ENCODE data around the gene NGRN.
A peak's percentile ranks its signal among the peaks of the same experiment; 100 is the strongest.
"Not testable (repeated sequence)": the region's sequence is repeated elsewhere in the genome, so short reads cannot be mapped to it uniquely, and the experiment has no call there.

NGRN gene

DNA sequence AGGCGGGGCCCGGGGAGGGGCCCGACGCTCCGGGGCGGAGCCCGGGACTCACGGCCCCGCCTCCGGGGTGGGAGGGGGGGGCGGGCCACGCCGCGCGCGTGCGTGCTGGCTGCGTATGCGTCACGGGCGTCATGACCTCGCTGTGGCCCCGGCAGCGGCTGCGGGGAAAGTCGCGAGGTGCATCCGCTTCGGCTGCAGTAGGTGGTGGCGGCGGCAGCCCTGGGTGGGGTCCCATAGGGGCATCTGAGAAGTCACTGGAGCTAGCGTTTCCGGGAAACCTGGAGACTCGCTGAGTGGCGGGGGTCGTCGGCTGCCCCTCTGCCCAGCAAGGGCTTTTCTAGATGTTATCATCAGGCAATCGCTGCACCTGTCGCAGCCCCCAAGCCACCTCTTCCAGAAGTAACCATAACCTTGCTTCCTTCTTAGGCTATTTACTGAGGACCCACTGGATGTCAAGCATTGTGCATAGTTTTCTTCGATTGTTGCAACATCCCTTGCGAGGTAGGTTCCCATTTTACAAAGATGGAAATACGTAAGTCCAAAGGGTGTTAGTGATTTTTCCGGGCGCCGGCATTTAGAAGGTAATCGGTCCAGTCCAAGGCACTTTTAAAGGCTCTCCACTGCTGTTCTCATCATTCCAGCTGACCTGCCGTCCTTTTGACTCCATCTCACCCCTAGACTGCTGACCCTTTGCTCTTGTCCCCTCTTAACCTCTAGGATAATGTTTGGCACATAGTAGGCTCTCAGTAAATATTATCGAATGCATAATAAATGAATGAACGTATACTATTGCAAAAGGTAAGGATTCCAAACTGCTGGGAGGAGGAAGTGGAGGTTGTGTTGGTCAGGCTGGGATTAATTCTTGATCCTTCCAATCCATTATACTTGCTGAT lies 31.1 kb upstream of the NGRN start, which contains the start of gene GDPGP1:
TSS of gene GDPGP1 (plus strand) at position 114 of the 893 bp plus-strand sequence. CDS start 6,700 bp downstream, outside the sequence.
- no peak for DNase-seq (ENCODE audit: low spot score)

DNA sequence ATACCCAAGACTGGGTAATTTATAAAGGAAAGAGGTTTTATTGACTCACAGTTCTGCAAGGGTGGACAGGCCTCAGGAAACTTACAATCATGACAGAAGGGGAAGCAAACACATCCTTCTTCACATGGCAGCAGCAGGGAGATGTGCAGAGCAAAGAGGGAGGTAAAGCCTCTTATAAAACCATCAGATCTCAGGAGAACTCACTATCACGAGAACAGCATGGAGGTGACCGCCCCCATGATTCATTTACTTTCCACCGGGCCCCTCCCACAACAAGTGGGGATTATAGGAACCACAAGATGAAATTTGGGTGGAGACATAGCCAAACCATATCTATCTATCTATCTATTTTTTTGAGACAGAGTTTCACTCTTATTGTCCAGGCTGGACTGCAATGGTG lies 26.1 kb upstream of the NGRN start:
- no peak for DNase-seq (ENCODE audit: low spot score)

- DNase-seq (ENCODE audit: low spot score): no peak
Observed at GRCh38 chr15:90240856-90241255, 24.6 kb upstream of the NGRN start.

DNA sequence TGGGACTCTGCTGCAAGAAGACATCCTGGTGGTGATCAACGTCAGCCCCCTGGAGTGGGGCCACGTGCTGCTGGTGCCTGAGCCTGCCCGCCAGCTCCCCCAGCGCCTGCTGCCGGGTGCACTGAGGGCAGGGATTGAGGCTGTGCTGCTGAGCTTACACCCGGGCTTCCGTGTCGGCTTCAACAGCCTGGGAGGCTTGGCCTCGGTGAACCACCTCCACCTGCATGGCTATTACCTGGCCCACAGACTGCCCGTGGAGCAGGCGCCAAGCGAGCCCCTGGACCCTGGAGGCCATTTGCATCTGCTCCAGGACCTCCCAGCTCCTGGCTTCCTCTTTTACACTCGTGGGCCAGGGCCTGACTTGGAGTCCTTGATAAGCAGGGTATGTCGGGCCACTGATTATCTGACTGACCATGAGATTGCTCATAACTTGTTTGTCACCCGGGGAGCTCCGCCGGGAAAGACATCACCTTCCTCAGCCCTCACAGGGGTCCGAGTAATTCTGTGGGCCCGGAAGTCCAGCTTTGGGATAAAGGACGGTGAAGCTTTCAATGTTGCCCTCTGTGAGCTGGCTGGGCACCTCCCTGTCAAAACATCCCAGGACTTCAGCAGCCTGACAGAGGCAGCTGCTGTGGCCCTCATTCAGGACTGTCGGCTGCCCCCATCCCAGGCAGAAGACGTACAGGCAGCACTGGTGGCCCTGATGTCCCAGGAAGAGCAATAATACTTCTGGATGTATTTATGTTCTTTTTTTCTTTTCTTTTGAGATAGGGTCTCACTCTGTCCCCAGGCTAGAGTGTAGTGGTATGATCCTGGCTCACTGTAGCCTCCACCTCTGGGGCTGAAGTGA lies 23.9 kb upstream of the NGRN start:
- DNase-seq (ENCODE audit: low spot score): no peak

DNA sequence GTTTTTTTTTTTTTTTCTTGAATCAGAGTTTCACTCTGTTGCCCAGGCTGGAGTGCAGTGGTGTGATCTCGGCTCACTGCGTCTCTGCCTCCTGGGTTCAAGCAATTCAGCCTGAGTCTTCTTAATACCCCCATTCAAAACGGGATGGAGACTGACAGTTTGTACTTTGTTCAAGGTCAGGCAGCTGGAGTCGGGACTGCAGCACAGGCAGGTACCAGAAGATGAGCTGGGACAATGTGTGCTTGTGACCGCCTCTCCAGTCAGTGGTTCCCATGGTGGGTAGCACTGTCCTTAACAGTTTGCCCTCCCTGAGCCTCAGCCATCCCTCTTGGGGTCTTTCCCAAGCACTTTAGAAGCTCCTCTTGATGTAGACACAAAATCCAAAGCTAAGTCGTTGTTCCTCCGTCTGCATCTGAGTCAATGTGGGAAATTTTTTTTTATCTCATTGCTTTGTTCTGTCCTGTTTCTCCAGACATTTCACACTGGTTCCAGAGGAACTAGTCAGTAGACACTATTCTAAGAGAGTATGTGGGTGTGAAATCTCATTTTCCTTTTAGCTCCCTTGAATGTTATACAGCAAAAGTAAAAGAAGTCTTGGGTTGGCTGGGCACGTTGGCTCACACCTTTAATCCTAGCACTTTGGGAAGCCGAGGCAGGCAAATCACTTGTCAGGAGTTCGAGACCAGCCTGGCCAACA lies 21.4 kb upstream of the NGRN start:
- DNase-seq (ENCODE audit: low spot score): no peak

- DNase-seq (ENCODE audit: low spot score): no peak
Observed at GRCh38 chr15:90248789-90249202, 16.7 kb upstream of the NGRN start.

GRCh38 chr15:90249203-90249863 lies 16.1 kb upstream of the NGRN start, which contains the start of gene TTLL13:
Gene TTLL13 (plus strand): TSS chr15:90249556. CDS start chr15:90250631, 1,075 bp downstream.
- DNase-seq (ENCODE audit: low spot score): peak; percentile 85

- no peak for DNase-seq (ENCODE audit: low spot score)
Observed at GRCh38 chr15:90257776-90258175, 7.7 kb upstream of the NGRN start.

DNA sequence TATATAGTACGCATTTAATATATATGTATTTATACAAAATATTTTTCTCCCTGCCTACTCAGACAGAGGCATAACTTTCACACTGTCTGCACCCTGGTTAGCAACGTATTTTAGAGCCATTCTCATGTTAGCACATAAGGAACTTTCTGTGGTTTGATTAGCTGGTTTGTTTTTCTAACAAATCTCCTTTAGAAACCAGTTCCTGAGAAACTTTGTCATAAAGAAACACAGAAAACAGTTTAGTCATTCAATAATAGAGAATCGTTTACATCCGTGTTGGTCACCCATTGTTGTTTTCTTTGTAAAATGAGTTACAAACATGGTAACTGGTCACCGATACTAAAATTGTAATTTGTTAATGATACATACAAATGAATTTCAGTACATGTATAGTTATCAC lies 5.9 kb upstream of the NGRN start:
- no peak for DNase-seq (ENCODE audit: low spot score)

GRCh38 chr15:90260731-90261130 lies 4.7 kb upstream of the NGRN start:
- DNase-seq (ENCODE audit: low spot score): not testable (repeated sequence)

DNA sequence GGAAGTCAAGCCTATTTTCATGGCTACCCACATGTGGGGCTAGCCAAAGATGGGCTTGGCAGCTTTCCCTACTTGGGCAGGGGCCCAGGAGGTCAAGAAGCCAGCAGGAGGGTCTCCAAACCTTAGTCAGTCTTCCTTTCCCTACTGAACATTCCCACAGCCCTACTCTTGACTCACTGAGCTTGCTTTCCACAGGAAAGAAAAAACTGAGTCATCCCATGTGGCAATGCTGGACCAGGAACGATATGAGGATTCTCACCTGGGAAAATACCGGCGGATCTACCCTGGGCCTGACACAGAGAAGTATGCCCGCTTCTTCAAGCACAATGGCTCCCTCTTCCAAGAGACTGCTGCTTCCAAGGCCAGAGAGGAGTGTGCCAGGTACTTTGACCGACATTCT lies 3.7 kb upstream of the NGRN start:
- DNase-seq (ENCODE audit: low spot score): no peak

DNA sequence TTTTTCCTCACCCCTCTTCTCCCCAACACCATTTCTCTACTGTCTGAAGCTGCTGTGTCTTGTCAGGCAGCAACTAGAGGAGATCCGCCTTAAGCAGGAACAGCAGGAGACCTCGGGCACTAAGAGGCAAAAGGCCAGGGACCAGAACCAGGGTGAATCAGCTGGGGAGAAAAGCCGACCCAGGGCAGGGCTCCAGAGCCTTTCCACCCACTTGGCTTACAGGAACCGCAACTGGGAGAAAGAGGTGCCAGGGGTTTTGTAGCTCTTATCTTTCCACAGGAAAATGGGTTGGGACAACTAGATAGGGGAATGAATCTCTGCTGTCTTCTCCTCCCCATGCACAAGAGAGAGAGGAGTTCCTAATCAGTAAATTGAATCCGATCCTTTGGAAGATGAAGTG lies 3.0 kb upstream of the NGRN start:
- DNase-seq (ENCODE audit: low spot score): no peak

GRCh38 chr15:90264671-90265070 lies 801 bp upstream of the NGRN start:
- DNase-seq (ENCODE audit: low spot score): peak; percentile 62

DNA sequence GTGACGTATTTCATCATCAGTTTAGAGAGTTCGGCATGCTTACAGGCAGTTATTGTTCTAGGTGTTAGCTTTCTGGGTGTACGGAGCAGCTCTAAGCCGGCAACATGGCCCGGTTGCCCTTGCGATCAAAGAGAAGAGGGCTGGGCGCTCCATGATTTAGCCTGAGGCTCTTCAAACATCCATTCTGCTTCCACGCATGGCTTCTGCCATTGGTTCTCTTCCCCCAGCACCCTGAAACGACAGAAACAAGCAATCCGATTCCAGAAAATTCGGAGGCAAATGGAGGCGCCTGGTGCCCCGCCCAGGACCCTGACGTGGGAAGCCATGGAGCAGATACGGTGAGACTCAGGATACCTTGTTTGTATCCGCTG lies 574 bp downstream of the NGRN start:
- no peak for DNase-seq (ENCODE audit: low spot score)

- no peak for DNase-seq (ENCODE audit: low spot score)
Observed at GRCh38 chr15:90266485-90266884, 1.0 kb downstream of the NGRN start.

- no peak for DNase-seq (ENCODE audit: low spot score)
Observed at GRCh38 chr15:90268415-90268814, 2.9 kb downstream of the NGRN start.

GRCh38 chr15:90270502-90271150 lies 5.2 kb downstream of the NGRN start:
- DNase-seq (ENCODE audit: low spot score): no peak

GRCh38 chr15:90271459-90272166 lies 6.1 kb downstream of the NGRN start:
- DNase-seq (ENCODE audit: low spot score): no peak

DNA sequence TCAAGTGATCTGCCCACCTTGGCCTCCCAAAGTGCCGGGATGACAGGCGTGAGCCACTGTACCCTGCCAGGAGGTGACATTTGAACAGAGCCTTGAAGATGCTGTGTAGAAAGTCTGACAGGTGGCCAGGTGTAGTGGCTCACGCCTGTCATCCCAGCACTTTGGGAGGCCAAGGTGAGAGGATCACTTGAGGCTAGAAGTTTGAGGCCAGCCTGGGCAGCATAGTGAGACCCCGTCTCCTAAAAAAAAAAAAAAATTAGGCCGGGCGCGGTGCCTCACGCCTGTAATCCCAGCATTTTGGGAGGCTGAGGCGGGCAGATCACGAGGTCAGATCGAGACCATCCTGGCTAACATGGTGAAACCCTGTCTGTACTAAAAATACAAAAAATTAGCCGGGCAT lies 13.0 kb downstream of the NGRN start:
- DNase-seq (ENCODE audit: low spot score): not testable (repeated sequence)

DNA sequence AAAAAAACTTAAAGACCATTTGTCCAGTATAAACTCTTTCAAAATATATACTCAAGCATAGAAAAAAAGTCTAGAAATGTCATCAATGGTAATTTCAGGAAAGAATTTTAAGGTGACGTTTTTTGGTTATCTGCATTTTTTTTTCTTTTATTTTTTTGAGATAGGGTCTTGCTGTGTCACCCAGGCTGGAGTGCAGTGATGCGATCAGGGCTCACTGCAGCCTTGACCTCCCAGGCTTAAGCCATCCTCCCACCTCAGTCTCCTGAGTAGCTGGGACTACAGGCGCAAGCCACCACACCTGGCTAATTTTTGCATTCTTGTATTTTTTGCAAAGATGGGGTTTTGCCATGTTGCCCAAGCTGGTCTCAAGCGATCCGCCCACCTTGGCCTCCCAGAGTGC lies 15.3 kb downstream of the NGRN start:
- DNase-seq (ENCODE audit: low spot score): not testable (repeated sequence)

- DNase-seq (ENCODE audit: low spot score): not testable (repeated sequence)
Observed at GRCh38 chr15:90281637-90282036, 16.2 kb downstream of the NGRN start.
